Common myeloid progenitor, CD34-positive (primary cell): ENCODE results near the gene ASXL2.
"Not testable (repeated sequence)": the region's sequence is repeated elsewhere in the genome, so short reads cannot be mapped to it uniquely, and the experiment has no call there.

Experiments
- CTCF ChIA-PET: fragments of 350-600 bp; sonication (Branson Sonifier 250); formaldehyde crosslinking; loops from one replicate; lab custom pipeline; 2021; ENCODE audit warnings: antibody characterized with exemption; lab: Charles Lee
- POLR2A ChIA-PET: fragments of 350-600 bp; sonication (Branson Sonifier 250); formaldehyde crosslinking; loops from one replicate; lab custom pipeline; 2021; ENCODE audit warnings: antibody characterized with exemption; lab: Charles Lee
- DNase-seq, 3 donors: peaks; one replicate each; pipeline versions ENCODE4 v3.0.0 to v3.0.0-alpha.2; 2013
- H3K27ac ChIP-seq, 2 experiments: 1 replicate in 1 of 2; 2 replicates in 1 of 2; pipeline ENCODE4 v1.7.0; 2013; ENCODE audit warnings: inconsistent platforms in 2 of 2, low read length in 2 of 2, mild to moderate bottlenecking in 2 of 2, low read depth in 1 of 2, moderate library complexity in 1 of 2; ENCODE audit not compliant: severe bottlenecking in 2 of 2, insufficient read depth in 1 of 2, poor library complexity in 1 of 2
- H3K27me3 ChIP-seq, 5 experiments: replicated peaks in 2 of 5; 1 replicate in 3 of 5; 2 replicates in 2 of 5; pipeline versions ENCODE4 v1.6.1 to v1.7.0; 2013; ENCODE audit warnings: low read length in 4 of 5, mild to moderate bottlenecking in 2 of 5, moderate library complexity in 2 of 5, inconsistent platforms in 1 of 5; ENCODE audit not compliant: insufficient read depth in 5 of 5, control insufficient read depth in 4 of 5
- H3K36me3 ChIP-seq, 4 experiments: 1 replicate in 2 of 4; 2 replicates in 2 of 4; pipeline versions ENCODE4 v1.6.1 to v1.7.0; 2013; ENCODE audit warnings: low read length in 3 of 4, control low read depth in 1 of 4, mild to moderate bottlenecking in 1 of 4; ENCODE audit not compliant: control insufficient read depth in 4 of 4, insufficient read depth in 4 of 4
- H3K4me1 ChIP-seq, 4 experiments: 1 replicate in 3 of 4; 2 replicates in 1 of 4; pipeline versions ENCODE4 v1.6.1 to v1.7.1; 2013; ENCODE audit warnings: low read length in 3 of 4, mild to moderate bottlenecking in 3 of 4, control low read depth in 1 of 4, inconsistent platforms in 1 of 4, moderate library complexity in 1 of 4; ENCODE audit not compliant: control insufficient read depth in 4 of 4, insufficient read depth in 4 of 4; ENCODE audit errors: control extremely low read depth in 1 of 4
- H3K4me3 ChIP-seq, 7 experiments: 1 replicate in 4 of 7; 2 replicates in 3 of 7; pipeline versions ENCODE4 v1.5.1 to v1.7.0; 2013; ENCODE audit warnings: mild to moderate bottlenecking in 7 of 7, low read length in 6 of 7, moderate library complexity in 6 of 7, inconsistent platforms in 2 of 7, low read depth in 2 of 7, control low read depth in 1 of 7; ENCODE audit not compliant: insufficient read depth in 4 of 7, control insufficient read depth in 1 of 7; ENCODE audit errors: extremely low read depth in 1 of 7
- H3K9me3 ChIP-seq, 5 experiments: 1 replicate in 4 of 5; 2 replicates in 1 of 5; pipeline versions ENCODE4 v1.6.1 to v1.7.1; 2013; ENCODE audit warnings: low read length in 4 of 5, mild to moderate bottlenecking in 2 of 5, inconsistent platforms in 1 of 5, low read depth in 1 of 5, moderate library complexity in 1 of 5; ENCODE audit not compliant: control insufficient read depth in 4 of 5, insufficient read depth in 2 of 5; ENCODE audit errors: control extremely low read depth in 1 of 5
- WGBS: methylation state at CpG from one replicate; pipeline ENCODE4 v1.1.5; 2013; ENCODE audit not compliant: insufficient coverage; 5-methylcytosine and 5-hydroxymethylcytosine counted together

The ASXL2 gene

DNA sequence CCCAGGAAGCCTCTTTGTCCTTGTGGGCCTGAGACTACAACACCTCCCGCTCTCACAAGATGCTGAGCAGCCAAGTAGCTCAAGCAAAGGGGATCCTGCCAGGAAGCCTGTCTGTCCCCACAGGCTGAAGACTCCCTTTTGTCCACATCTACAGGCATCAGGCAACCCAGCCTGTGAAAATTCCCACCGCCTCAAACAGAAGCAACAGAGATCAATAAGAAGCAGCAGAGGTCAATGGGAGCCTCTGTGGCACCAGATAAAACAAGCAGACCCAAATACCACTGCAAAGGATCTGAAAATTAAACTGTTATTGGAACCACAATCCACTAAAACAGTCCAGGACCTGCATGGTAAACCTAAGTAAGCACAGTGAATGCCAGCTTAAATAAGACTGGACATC lies 48.5 kb downstream of the ASXL2 start:
- Histone ChIP-seq H3K4me1 (peaks cover 0 to 3% (median 0%) of the 10 kb centered on the region in 4 experiments), H3K9me3 (peaks cover 0 to 9% (median 5%) of the 10 kb centered on the region in 5 experiments), H3K27ac (no peak overlapping the region), H3K27me3 (no peaks in the 10 kb centered on the region), H3K36me3 (peaks cover 2 to 16% (median 8%) of the 10 kb centered on the region in 4 experiments), H3K4me3 (no peak overlapping the region)
- WGBS, result 100% methylated on average over 2 of the region's 2 CpGs
- POLR2A ChIA-PET, result no interaction called here
- DNase-seq, result no peak
- CTCF ChIA-PET, result no interaction called here

DNA sequence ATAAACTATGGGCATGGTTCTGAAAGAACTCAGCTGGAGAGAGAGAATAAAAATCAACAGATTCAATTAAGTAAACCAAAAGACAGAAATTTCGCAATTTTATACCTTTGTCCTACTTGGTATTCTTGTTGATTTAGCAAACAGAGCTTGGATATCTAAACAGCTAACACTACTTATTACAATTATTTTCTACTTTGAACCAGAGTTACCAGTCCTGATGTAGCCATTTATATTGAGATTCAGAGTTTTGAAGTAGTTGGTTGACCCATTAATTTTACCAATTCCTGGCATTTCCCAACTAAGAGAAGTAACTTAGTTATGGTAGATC lies 48.9 kb downstream of the ASXL2 start:
- Histone ChIP-seq H3K9me3 (peaks cover 0 to 9% (median 5%) of the 10 kb centered on the region in 5 experiments), H3K27ac (no peak overlapping the region), H3K27me3 (no peaks in the 10 kb centered on the region), H3K4me3 (no peak overlapping the region), H3K36me3 (peaks cover 2 to 13% (median 5%) of the 10 kb centered on the region in 4 experiments), H3K4me1 (peaks cover 0 to 3% (median 0%) of the 10 kb centered on the region in 4 experiments)
- whole genome bisulfite sequencing, result no CpG with 5 or more reads among the region's 1 CpG
- POLR2A ChIA-PET, result no interaction called here
- CTCF ChIA-PET, result interaction anchor here (0.6 kb wide), 1 partner anchor 13 kb away, joined by 4 read pairs; no protein-coding TSS in a partner anchor
- no peak for DNase-seq

DNA sequence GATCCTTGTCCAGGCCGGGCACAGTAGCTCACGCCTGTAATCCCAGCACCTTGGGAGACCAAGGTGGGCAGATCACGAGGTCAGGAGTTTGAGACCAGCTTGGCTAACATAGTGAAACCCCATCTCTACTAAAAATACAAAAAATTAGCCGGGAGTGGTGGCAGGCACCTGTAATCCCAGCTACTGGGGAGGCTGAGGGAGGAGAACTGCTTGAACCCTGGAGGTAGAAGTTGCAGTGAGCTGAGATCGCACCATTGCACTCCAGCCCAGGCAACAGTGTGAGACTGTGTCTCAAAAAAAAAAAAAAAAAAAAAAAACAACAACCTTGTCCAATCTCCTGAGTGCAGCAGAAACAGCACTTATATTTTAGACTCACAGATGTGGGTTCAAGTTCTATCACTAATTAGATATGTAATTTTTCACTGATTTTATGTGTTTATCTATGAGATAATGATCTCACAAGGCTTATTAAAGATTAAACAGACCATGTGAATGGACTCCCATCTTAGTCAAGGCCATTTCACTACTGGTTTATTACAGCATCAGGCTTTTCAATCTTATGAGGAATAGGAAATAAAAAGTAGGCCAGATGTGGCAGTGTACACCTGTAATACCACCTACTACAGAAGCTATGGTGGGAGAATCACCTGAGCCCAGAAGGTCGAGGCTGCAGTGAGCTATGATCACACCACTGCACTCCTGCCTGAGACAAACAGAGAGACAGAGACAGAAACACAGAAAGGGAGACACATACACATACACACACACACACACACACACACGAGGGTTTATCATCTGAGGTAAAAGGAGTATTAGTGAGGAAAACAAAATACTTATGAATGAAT lies 49.5 kb downstream of the ASXL2 start:
- H3K36me3 ChIP-seq, H3K9me3 ChIP-seq, H3K4me1 ChIP-seq, H3K27ac ChIP-seq, POLR2A ChIA-PET, H3K4me3 ChIP-seq, H3K27me3 ChIP-seq, DNase-seq: not testable (repeated sequence)
- no CpG with 5 or more reads among the region's 7 CpGs for WGBS
- CTCF ChIA-PET, result interaction anchor here (0.6 kb wide), 1 partner anchor 14 kb away, joined by 4 read pairs; no protein-coding TSS in a partner anchor

DNA sequence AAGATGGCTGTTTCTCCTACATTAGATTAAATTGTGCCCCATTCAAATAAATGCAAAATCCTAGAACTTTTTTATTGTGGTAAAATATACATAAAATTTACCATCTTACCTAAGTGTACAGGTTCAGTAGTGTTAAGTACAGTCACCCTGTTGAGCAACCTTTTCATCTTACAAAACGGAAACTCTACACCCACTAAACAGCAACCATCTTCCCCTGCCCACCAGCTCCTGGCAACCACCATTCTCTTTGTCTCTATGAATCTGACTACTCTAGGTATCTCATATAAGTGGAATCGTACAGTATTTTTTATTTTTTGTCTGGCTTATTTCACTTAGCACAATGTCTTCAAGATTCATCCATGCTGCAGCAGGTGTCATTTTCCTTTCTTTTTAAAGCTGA lies 53.0 kb downstream of the ASXL2 start:
- H3K36me3 ChIP-seq, result peaks cover 0 to 4% (median 0%) of the 10 kb centered on the region in 4 experiments
- POLR2A ChIA-PET, result no interaction called here
- no peaks in the 10 kb centered on the region for H3K9me3 ChIP-seq
- H3K27ac ChIP-seq, result no peak overlapping the region
- no peaks in the 10 kb centered on the region for H3K27me3 ChIP-seq
- WGBS, result 75% methylated on average over 1 of the region's 2 CpGs
- DNase-seq, result no peak
- CTCF ChIA-PET, result no interaction called here
- no peak overlapping the region for H3K4me3 ChIP-seq
- H3K4me1 ChIP-seq, result peaks cover 0 to 15% (median 0%) of the 10 kb centered on the region in 4 experiments

DNA sequence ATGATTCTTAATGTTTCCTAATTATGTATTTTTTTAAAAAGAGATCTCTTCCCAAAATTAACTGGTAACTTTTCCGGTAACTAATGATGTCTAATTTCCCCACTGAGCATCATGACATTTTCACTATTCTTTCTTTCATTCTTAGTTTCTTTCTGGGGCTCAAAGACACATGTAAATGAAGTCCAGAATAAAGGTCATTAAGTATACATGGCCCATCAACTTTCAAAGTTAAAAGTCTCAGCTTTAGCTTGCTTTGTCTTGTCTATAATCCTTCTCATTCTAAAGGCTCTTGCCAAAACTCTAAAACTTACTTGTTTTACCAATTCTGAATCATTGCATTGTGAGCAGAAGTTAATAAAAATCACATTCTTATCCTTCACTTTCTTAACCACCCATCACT lies 53.6 kb downstream of the ASXL2 start:
- Histone ChIP-seq H3K4me1 (peaks cover 0 to 15% (median 0%) of the 10 kb centered on the region in 4 experiments), H3K27ac (no peak overlapping the region), H3K27me3 (no peaks in the 10 kb centered on the region), H3K4me3 (no peak overlapping the region), H3K9me3 (no peaks in the 10 kb centered on the region), H3K36me3 (peaks cover 0 to 4% (median 0%) of the 10 kb centered on the region in 4 experiments)
- ChIA-PET POLR2A (no interaction called here), CTCF (no interaction called here)
- no peak for DNase-seq
- no CpG with 5 or more reads among the region's 1 CpG for WGBS

DNA sequence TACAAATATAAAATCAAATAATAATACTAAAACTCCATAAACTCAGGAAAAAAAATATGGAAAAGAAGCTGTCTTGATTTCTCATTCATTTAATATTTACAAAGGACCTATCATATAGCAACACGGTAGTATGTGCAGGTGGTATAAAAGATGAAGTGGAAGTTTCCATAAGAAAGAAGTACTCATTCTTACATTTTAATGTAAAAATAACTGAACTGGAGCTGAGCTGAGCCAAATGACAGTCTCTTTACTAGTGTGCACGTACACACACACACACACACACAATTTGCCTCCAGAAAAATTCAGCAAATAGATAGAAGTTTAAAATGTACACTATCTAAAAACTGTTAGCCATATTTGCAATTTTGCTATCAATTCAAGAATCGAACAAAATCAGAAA lies 54.1 kb downstream of the ASXL2 start:
- Histone ChIP-seq H3K4me3 (no peak overlapping the region), H3K36me3 (peaks cover 0 to 4% (median 0%) of the 10 kb centered on the region in 4 experiments), H3K27me3 (no peaks in the 10 kb centered on the region), H3K4me1 (peaks cover 0 to 15% (median 0%) of the 10 kb centered on the region in 4 experiments), H3K27ac (no peak overlapping the region), H3K9me3 (no peaks in the 10 kb centered on the region)
- WGBS, result no CpG with 5 or more reads among the region's 3 CpGs
- POLR2A ChIA-PET, result no interaction called here
- CTCF ChIA-PET, result no interaction called here
- DNase-seq, result no peak
